HS-5 (cell line): Measurements from ENCODE around the gene C9.
A peak's percentile ranks its signal among the peaks of the same experiment; 100 is the strongest.
"Not testable (repeated sequence)": the region's sequence is repeated elsewhere in the genome, so short reads cannot be mapped to it uniquely, and the experiment has no call there.

Experiments used
- DNase-seq: peaks from one replicate; pipeline ENCODE4 v3.0.0-alpha.2; 2012; ENCODE audit warnings: low read depth

C9 gene

GRCh38 chr5:39371367-39371635 is 7.0 kb upstream of the C9 start:
- DNase-seq, result no peak

GRCh38 chr5:39370555-39371366 is 6.5 kb upstream of the C9 start:
- DNase-seq, result no peak

- no peak for DNase-seq
Observed at GRCh38 chr5:39369123-39369815, 5.0 kb upstream of the C9 start.

GRCh38 chr5:39368116-39368515 is 3.8 kb upstream of the C9 start:
- no peak for DNase-seq

- no peak for DNase-seq
Observed at GRCh38 chr5:39367711-39368110, 3.4 kb upstream of the C9 start.

- DNase-seq, result no peak
Observed at GRCh38 chr5:39363217-39363616, 1.1 kb downstream of the C9 start.

- no peak for DNase-seq
Observed at GRCh38 chr5:39362646-39363045, 1.6 kb downstream of the C9 start.

- no peak for DNase-seq
Observed at GRCh38 chr5:39361306-39361705, 3.0 kb downstream of the C9 start.

GRCh38 chr5:39360471-39361111 is 3.7 kb downstream of the C9 start:
- DNase-seq, result peak; percentile 61

GRCh38 chr5:39356263-39356662 is 8.0 kb downstream of the C9 start:
- no peak for DNase-seq

GRCh38 chr5:39355324-39355723 is 9.0 kb downstream of the C9 start:
- no peak for DNase-seq

GRCh38 chr5:39353717-39354399 is 10.4 kb downstream of the C9 start:
- DNase-seq, result no peak

- DNase-seq, result no peak
Observed at GRCh38 chr5:39352951-39353350, 11.3 kb downstream of the C9 start.

GRCh38 chr5:39352170-39352569 is 12.1 kb downstream of the C9 start:
- DNase-seq, result no peak

GRCh38 chr5:39349484-39349883 is 14.8 kb downstream of the C9 start:
- DNase-seq, result no peak

- DNase-seq, result no peak
Observed at GRCh38 chr5:39342460-39342859, 21.8 kb downstream of the C9 start.

GRCh38 chr5:39341896-39342295 is 22.4 kb downstream of the C9 start:
- no peak for DNase-seq

- no peak for DNase-seq
Observed at GRCh38 chr5:39340506-39340905, 23.8 kb downstream of the C9 start.

- no peak for DNase-seq
Observed at GRCh38 chr5:39337252-39337915, 26.9 kb downstream of the C9 start.

GRCh38 chr5:39334296-39334695 is 30.0 kb downstream of the C9 start:
- DNase-seq, result not testable (repeated sequence)

GRCh38 chr5:39333104-39333503 is 31.2 kb downstream of the C9 start:
- no peak for DNase-seq

GRCh38 chr5:39331861-39332381 is 32.4 kb downstream of the C9 start:
- peak; percentile 50 for DNase-seq
